Dermis blood vessel endothelial cell (primary cell): ENCODE measurements around the gene XCR1. TPM values are rescaled to one million over a fixed set of nuclear protein-coding genes. Genes with fewer than 3 reads are reported as not detected.
A peak's percentile ranks its signal among the peaks of the same experiment; 100 is the strongest.

Experiments
- DNase-seq: peaks from one replicate; pipeline ENCODE4 v3.0.0; 2010
- total RNA-seq: library from RNA; depleted of rRNA; stranded (reverse); fragments of >200 nt; gene quantifications from 2 replicates; pipeline ENCODE4 v1.2.3, GENCODE V29; 2014

The XCR1 gene
- total RNA-seq, 1 donor from 2014 or later = not detected

GRCh38 chr3:45980819-45981218 is 46.5 kb downstream of the XCR1 start:
- DNase-seq = no peak

- no peak for DNase-seq
These were observed 47.0 kb downstream of the XCR1 start for GRCh38 chr3:45980229-45980813.

- DNase-seq = no peak
These were observed 47.9 kb downstream of the XCR1 start for GRCh38 chr3:45979378-45979777.

GRCh38 chr3:45978006-45978761 is 49.1 kb downstream of the XCR1 start:
- no peak for DNase-seq

- DNase-seq = no peak
These were observed 50.8 kb downstream of the XCR1 start for GRCh38 chr3:45976191-45977091.

GRCh38 chr3:45975686-45976085 is 51.6 kb downstream of the XCR1 start:
- peak; percentile 19 for DNase-seq

GRCh38 chr3:45974686-45975085 is 52.6 kb downstream of the XCR1 start:
- DNase-seq = no peak

GRCh38 chr3:45972534-45973402 is 54.5 kb downstream of the XCR1 start:
- DNase-seq = no peak

GRCh38 chr3:45969953-45970352 is 57.3 kb downstream of the XCR1 start:
- no peak for DNase-seq

GRCh38 chr3:45969116-45969515 is 58.2 kb downstream of the XCR1 start:
- no peak for DNase-seq

GRCh38 chr3:45968706-45969105 is 58.6 kb downstream of the XCR1 start:
- no peak for DNase-seq

- no peak for DNase-seq
These were observed 59.1 kb downstream of the XCR1 start for GRCh38 chr3:45968149-45968548.

GRCh38 chr3:45967724-45968123 is 59.6 kb downstream of the XCR1 start:
- DNase-seq = no peak

Other genes starting within 250 kb of the XCR1 start
- not detected in 2 replicates for gene SLC6A20, start 230.9 kb downstream of the XCR1 start, total RNA-seq
- 11.9 and 16.8 TPM in 2 replicates for gene LZTFL1, start 185.4 kb downstream of the XCR1 start, total RNA-seq
- not detected in 2 replicates for gene CCR9, start 140.9 kb downstream of the XCR1 start, total RNA-seq
- gene CXCR6, start 84.0 kb downstream of the XCR1 start, total RNA-seq = not detected in 2 replicates
- gene FYCO1, start 31.7 kb downstream of the XCR1 start, total RNA-seq = 14.5 and 20.9 TPM in 2 replicates
- not detected in 2 replicates for gene CCR1, start 180.8 kb upstream of the XCR1 start, total RNA-seq
- gene CCR3, start 215.0 kb upstream of the XCR1 start, total RNA-seq = not detected in 2 replicates